ENCODE measurements around the gene HACE1. TPM values are rescaled to one million over a fixed set of nuclear protein-coding genes. Genes with fewer than 3 reads are reported as not detected.

Gene HACE1
- total RNA-seq, 1 donor from 2014 or later: 14.8 TPM

DNA sequence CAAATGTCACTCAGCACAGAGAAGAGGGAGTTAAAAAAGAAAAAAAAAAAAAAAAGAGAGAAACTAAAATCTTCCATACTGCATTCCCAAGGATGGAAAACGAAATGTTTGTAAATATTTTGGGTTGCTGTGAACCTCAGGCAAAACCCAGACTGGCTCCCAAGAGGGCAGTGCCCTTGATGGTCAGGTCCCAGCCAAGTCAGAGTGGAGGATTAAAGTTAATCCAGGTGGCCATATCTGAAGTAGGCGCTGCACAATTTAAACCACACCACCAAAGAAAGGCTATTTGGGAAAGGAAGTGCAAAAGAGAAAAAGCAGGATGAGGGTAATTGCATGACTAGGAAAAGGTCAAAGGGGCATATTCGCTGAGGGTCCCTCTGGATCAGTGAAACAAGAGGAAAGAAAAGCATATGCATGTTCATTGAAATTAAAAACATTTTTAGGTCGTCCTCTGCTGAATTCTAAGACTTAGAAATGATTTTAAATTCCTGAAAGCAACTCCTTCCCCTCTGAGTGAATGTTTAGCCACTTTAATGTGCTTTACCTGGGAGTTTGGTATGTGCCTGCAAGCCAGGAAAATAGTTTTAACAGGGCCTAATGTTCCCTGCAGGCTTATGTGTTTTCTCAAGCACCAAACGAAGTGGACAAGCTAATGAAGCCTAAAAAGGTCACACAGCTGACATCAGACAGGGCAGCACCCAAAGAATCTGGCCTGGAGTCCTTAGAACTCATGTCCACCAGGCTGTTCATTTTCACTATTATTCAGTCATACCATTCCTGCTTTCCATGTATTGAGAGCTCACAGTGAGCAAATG lies 159.1 kb downstream of the HACE1 start:
- DNase-seq: no peak
- H3K4me1 ChIP-seq: peaks cover 3% of the 10 kb centered on the region
- H3K27me3 ChIP-seq: no peaks in the 10 kb centered on the region
- H3K4me3 ChIP-seq: no peak overlapping the region
- no peaks in the 10 kb centered on the region for H3K9me3 ChIP-seq
- no peak overlapping the region for H3K27ac ChIP-seq
- intact Hi-C loops (cut with DNase I): no loop called here
- H3K36me3 ChIP-seq: no peaks in the 10 kb centered on the region
- ATAC-seq: peak; percentile 84
- TF ChIP-seq, protein P1, sequence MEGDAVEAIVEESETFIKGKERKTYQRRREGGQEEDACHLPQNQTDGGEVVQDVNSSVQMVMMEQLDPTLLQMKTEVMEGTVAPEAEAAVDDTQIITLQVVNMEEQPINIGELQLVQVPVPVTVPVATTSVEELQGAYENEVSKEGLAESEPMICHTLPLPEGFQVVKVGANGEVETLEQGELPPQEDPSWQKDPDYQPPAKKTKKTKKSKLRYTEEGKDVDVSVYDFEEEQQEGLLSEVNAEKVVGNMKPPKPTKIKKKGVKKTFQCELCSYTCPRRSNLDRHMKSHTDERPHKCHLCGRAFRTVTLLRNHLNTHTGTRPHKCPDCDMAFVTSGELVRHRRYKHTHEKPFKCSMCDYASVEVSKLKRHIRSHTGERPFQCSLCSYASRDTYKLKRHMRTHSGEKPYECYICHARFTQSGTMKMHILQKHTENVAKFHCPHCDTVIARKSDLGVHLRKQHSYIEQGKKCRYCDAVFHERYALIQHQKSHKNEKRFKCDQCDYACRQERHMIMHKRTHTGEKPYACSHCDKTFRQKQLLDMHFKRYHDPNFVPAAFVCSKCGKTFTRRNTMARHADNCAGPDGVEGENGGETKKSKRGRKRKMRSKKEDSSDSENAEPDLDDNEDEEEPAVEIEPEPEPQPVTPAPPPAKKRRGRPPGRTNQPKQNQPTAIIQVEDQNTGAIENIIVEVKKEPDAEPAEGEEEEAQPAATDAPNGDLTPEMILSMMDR (IDR thresholded peaks at IDR 0.05): no peak

DNA sequence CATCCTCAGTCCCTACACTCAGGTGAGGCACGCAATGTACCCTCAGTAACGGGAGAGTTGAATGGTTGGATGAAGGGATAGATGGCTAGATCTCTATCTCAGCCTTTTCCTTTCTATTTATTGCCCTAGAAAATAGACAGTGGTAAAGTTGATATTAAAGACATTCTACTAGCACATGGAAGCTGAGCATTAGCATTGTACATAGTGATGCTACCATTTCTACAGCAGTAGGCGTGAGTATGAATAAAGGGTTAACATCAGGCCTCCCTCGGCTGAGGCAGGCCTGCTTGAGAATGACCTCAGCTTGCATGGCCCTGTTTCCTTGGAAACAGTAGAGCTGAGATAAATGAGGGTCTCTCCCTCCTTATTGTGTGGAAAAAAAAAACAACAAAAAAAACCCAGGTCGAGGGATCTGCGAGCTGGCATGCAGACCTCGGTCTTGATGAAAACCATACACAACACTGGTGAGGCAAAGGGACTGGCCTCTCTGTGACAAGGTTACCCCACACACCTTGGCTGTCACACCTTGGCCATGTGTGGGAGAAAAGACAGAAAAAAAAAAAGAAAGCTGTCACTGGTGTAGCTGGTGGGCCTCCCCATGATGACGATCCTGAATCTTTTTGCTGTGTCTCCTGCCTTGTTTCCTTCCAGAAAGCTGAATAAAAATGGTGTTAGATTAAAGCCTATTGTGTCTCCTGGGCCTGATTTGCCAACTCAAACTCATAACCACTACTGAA lies 160.0 kb downstream of the HACE1 start:
- H3K9me3 ChIP-seq: no peaks in the 10 kb centered on the region
- H3K27me3 ChIP-seq: no peaks in the 10 kb centered on the region
- peaks cover 3% of the 10 kb centered on the region for H3K4me1 ChIP-seq
- DNase-seq (no peak), ATAC-seq (no peak)
- H3K36me3 ChIP-seq: no peaks in the 10 kb centered on the region
- H3K27ac ChIP-seq: no peak overlapping the region
- TF ChIP-seq, protein P1 (IDR thresholded peaks at IDR 0.05): no peak
- H3K4me3 ChIP-seq: no peak overlapping the region
- intact Hi-C loops (cut with DNase I): no loop called here

DNA sequence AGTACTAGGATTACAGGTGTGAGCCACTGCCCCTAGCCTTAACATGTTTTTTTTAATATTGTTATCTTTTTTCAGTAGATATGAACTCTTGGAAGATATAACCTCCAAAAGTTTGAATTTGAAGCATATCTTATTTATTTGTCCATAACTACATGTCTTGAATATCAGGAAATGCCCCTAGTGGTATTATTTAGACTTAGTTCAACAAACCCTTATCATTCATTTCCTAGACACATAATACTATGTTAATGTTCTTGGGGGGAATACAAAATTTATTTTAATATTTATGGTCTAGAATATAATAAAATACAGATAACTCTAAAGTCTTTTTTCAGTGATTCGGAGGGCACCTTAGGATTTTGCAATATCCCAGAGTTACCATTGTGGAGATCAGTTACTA lies 160.7 kb downstream of the HACE1 start:
- intact Hi-C loops (cut with DNase I): no loop called here
- Histone ChIP-seq H3K36me3 (no peaks in the 10 kb centered on the region), H3K4me1 (no peaks in the 10 kb centered on the region), H3K27ac (no peak overlapping the region), H3K4me3 (no peak overlapping the region), H3K9me3 (no peaks in the 10 kb centered on the region), H3K27me3 (no peaks in the 10 kb centered on the region)
- ATAC-seq (no peak), DNase-seq (no peak)
- TF ChIP-seq, protein P1 (IDR thresholded peaks at IDR 0.05): no peak

DNA sequence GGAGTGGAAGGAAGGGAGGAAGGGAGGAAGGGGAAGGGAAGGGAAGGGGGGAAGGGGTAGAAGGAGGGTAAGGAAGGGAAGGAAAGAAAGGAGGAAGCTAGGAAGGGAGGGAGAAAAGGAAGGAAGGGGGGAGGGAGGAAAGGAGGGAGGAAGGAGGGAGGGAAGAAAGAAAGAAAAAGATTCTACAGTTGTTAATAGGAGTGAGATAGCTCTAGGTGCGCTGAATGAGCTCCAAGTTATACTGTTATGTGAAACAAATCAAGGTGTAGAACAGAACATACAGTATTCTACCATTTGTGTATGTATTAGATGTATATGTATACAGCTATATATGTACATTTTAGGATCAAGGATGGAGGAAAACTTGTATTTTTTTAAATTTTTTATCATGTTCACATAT lies 167.7 kb downstream of the HACE1 start:
- Histone ChIP-seq H3K27me3 (no peaks in the 10 kb centered on the region), H3K4me1 (no peaks in the 10 kb centered on the region)
- intact Hi-C loops (cut with DNase I): no loop called here

DNA sequence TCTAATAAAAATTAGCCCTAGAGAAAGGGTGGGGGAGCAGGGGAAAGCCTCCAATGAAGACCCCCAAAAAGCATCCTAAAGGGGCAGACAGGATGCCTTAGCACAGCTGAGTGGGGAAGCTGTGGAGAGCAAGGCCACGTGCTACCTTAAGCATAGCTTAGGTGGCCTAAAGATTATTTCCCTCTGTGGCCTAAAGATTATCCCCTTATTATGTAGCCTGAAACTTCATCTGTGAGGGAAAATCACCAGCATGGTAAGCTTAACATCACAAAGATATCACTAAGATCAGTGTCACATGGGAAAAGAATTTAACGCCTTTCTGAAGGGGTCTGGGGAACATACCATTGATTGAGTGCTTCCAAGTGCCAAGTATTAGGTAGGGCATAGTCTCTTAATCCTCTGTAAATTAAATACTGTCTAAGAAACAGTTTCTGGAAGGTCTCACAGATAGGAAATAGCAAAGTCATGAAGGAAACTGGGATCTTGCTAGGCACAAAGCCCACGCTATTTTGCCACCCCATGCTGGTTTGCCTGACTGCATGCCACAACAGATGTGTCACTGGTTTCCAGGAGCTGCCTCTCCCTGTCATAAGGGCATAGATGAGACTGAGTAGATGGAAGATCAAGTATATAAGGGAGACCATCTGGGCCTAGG lies 170.0 kb downstream of the HACE1 start:
- Histone ChIP-seq H3K36me3 (no peaks in the 10 kb centered on the region), H3K27ac (no peak overlapping the region), H3K9me3 (no peaks in the 10 kb centered on the region), H3K27me3 (no peaks in the 10 kb centered on the region), H3K4me1 (no peaks in the 10 kb centered on the region), H3K4me3 (no peak overlapping the region)
- intact Hi-C loops (cut with DNase I): no loop called here
- TF ChIP-seq, protein P1 (IDR thresholded peaks at IDR 0.05): no peak
- no peak for ATAC-seq
- DNase-seq: no peak

More for the DNA sequence above, 167.7 kb downstream of the HACE1 start:
- DNase-seq (no peak), ATAC-seq (no peak)
- no peak overlapping the region for H3K27ac ChIP-seq
- H3K4me3 ChIP-seq: no peak overlapping the region
- no peaks in the 10 kb centered on the region for H3K9me3 ChIP-seq
- H3K36me3 ChIP-seq: no peaks in the 10 kb centered on the region
- TF ChIP-seq, protein P1 (IDR thresholded peaks at IDR 0.05): no peak
